HEK293T (cell line): Measurements from ENCODE around the gene PBX1.
"Not testable (repeated sequence)": the region's sequence is repeated elsewhere in the genome, so short reads cannot be mapped to it uniquely, and the experiment has no call there.

Experiments used
- CTCF ChIA-PET: fragments of 350-600 bp; formaldehyde crosslinking; extraction: SDS; loops from one replicate; lab custom pipeline; 2021; ENCODE audit warnings: antibody characterized with exemption, inconsistent platforms; lab: Yijun Ruan, JAX
- POLR2A ChIA-PET: fragments of 350-600 bp; formaldehyde crosslinking; extraction: SDS; loops from one replicate; lab custom pipeline; 2020; ENCODE audit warnings: antibody characterized with exemption, inconsistent platforms; lab: Yijun Ruan, JAX
- DNase-seq: peaks from one replicate; pipeline ENCODE4 v3.0.0; 2012; ENCODE audit warnings: mixed read lengths; ENCODE audit errors: extremely low spot score
- ARNT ChIP-seq: fragments of 450-650 bp; IDR thresholded peaks from 2 replicates; pipeline ENCODE4 v1.6.1; 2017; ENCODE audit warnings: mild to moderate bottlenecking
- BHLHE40 ChIP-seq: fragments of 450-650 bp; IDR thresholded peaks from 2 replicates; pipeline ENCODE4 v1.6.1; 2016; ENCODE audit warnings: mild to moderate bottlenecking, moderate library complexity, borderline replicate concordance
- CTBP1 ChIP-seq: fragments of 450-650 bp; IDR thresholded peaks from 2 replicates; pipeline ENCODE4 v1.6.1; 2016; ENCODE audit warnings: borderline replicate concordance
- ELF4 ChIP-seq: fragments of 450-650 bp; IDR thresholded peaks from 2 replicates; pipeline ENCODE4 v1.6.1; 2017; ENCODE audit warnings: antibody characterized with exemption
- FOXA1 ChIP-seq: fragments of 450-650 bp; IDR thresholded peaks from 2 replicates; pipeline ENCODE4 v1.6.1; 2016; ENCODE audit warnings: mild to moderate bottlenecking
- FOXK2 ChIP-seq: fragments of 450-650 bp; IDR thresholded peaks from 2 replicates; pipeline ENCODE4 v1.6.1; 2016; ENCODE audit warnings: mild to moderate bottlenecking
- FOXM1 ChIP-seq: fragments of 450-650 bp; IDR thresholded peaks from 2 replicates; pipeline ENCODE4 v1.6.1; 2017; ENCODE audit warnings: mild to moderate bottlenecking, borderline replicate concordance
- HDGF ChIP-seq: fragments of 450-650 bp; IDR thresholded peaks from 2 replicates; pipeline ENCODE4 v1.6.1; 2017; ENCODE audit warnings: antibody characterized with exemption, borderline replicate concordance
- L3MBTL2 ChIP-seq: fragments of 450-650 bp; conservative IDR thresholded peaks from 2 replicates; pipeline ENCODE4 v1.6.1; 2016; ENCODE audit warnings: mild to moderate bottlenecking
- LEF1 ChIP-seq: fragments of 450-650 bp; IDR thresholded peaks from 2 replicates; pipeline ENCODE4 v1.6.1; 2017; ENCODE audit warnings: mild to moderate bottlenecking, borderline replicate concordance
- NFRKB ChIP-seq: fragments of 450-650 bp; IDR thresholded peaks from 2 replicates; pipeline ENCODE4 v1.6.1; 2016; ENCODE audit warnings: mild to moderate bottlenecking, moderate library complexity
- PKNOX1 ChIP-seq: fragments of 450-650 bp; IDR thresholded peaks from 2 replicates; pipeline ENCODE4 v1.6.1; 2016
- SP1 ChIP-seq: fragments of 450-650 bp; IDR thresholded peaks from 2 replicates; pipeline ENCODE4 v1.6.1; 2017
- SUZ12 ChIP-seq: fragments of 450-650 bp; IDR thresholded peaks from 2 replicates; pipeline ENCODE4 v1.6.1; 2016; ENCODE audit warnings: mild to moderate bottlenecking
- TARDBP ChIP-seq: fragments of 450-650 bp; IDR thresholded peaks from 2 replicates; pipeline ENCODE4 v1.6.1; 2016
- ZNF384 ChIP-seq: fragments of 450-650 bp; IDR thresholded peaks from 2 replicates; pipeline ENCODE4 v1.6.1; 2016

The PBX1 gene

GRCh38 chr1:164601399-164602100 is 42.6 kb downstream of the PBX1 start:
- CTCF ChIA-PET: interaction anchor here (0.9 to 1.6 kb wide), 6 partner anchors 10 to 170 kb away, joined by 3 to 6 read pairs (median 4); partner anchors contain the start of gene PBX1
- TF ChIP-seq L3MBTL2 (no peak), HDGF (no peak), FOXA1 (no peak), ZNF384 (no peak), FOXK2 (no peak), LEF1 (no peak), PKNOX1 (no peak), SP1 (no peak), CTBP1 (no peak), NFRKB (no peak), FOXM1 (no peak), ARNT (no peak), ELF4 (no peak), BHLHE40 (no peak), SUZ12 (no peak)

GRCh38 chr1:164602101-164602422 is 43.1 kb downstream of the PBX1 start:
- ChIA-PET POLR2A (interaction anchor here (0.8 to 1.2 kb wide), 7 partner anchors 10 to 171 kb away, joined by 3 to 5 read pairs (median 3); partner anchors contain the start of gene PBX1), CTCF (interaction anchor here (0.9 to 1.6 kb wide), 6 partner anchors 10 to 170 kb away, joined by 3 to 6 read pairs (median 4); partner anchors contain the start of gene PBX1)
- TF ChIP-seq FOXA1 (no peak), LEF1 (no peak), SUZ12 (no peak), FOXK2 (no peak), L3MBTL2 (no peak), CTBP1 (no peak), NFRKB (no peak), SP1 (no peak), FOXM1 (no peak), HDGF (no peak), ELF4 (no peak), BHLHE40 (no peak), ARNT (no peak)

More at GRCh38 chr1:164601399-164602100, 42.6 kb downstream of the PBX1 start:
- DNase-seq: no peak
- POLR2A ChIA-PET: interaction anchor here (0.8 to 1.2 kb wide), 7 partner anchors 10 to 172 kb away, joined by 3 to 5 read pairs (median 3); partner anchors contain the start of gene PBX1

GRCh38 chr1:164602480-164603093 is 43.6 kb downstream of the PBX1 start:
- POLR2A ChIA-PET: interaction anchor here (0.8 to 1.2 kb wide), 5 partner anchors 9 to 171 kb away, joined by 3 to 5 read pairs (median 3); partner anchors contain the start of gene PBX1
- DNase-seq: peak; percentile 58
- TF ChIP-seq LEF1 (no peak), ARNT (peak; percentile 57; the same call in 1 of the 2 replicates), ZNF384 (peak; percentile 91)
- CTCF ChIA-PET: interaction anchor here (0.5 to 1.6 kb wide), 8 partner anchors 9 to 169 kb away, joined by 3 to 6 read pairs (median 4); partner anchors contain the start of gene PBX1

More at GRCh38 chr1:164602101-164602422, 43.1 kb downstream of the PBX1 start:
- DNase-seq: no peak

GRCh38 chr1:164603805-164604204 is 44.8 kb downstream of the PBX1 start:
- TF ChIP-seq ZNF384: peak; percentile 78
- DNase-seq, POLR2A ChIA-PET, CTCF ChIA-PET: not testable (repeated sequence)

- POLR2A ChIA-PET: no interaction called here
- CTCF ChIA-PET: no interaction called here
- TF ChIP-seq L3MBTL2 (no peak), FOXM1 (no peak), FOXA1 (no peak), ARNT (no peak), SP1 (no peak), ELF4 (no peak), BHLHE40 (no peak), CTBP1 (no peak), SUZ12 (no peak), HDGF (no peak), ZNF384 (no peak), LEF1 (no peak), PKNOX1 (no peak)
- no peak for DNase-seq
These were observed 45.6 kb downstream of the PBX1 start for GRCh38 chr1:164604541-164604940.

GRCh38 chr1:164605254-164606091 is 46.5 kb downstream of the PBX1 start:
- no peak for DNase-seq
- POLR2A ChIA-PET: interaction anchor here (1.0 kb wide), 1 partner anchor 14 kb away, joined by 4 read pairs; no protein-coding TSS in a partner anchor
- CTCF ChIA-PET: no interaction called here
- TF ChIP-seq L3MBTL2: no peak
- TF ChIP-seq ELF4: no peak
- TF ChIP-seq CTBP1: no peak
- no peak for TF ChIP-seq PKNOX1
- TF ChIP-seq FOXK2: no peak
- TF ChIP-seq ARNT: no peak
- TF ChIP-seq LEF1: no peak
- no peak for TF ChIP-seq NFRKB
- TF ChIP-seq FOXA1: no peak
- TF ChIP-seq HDGF: no peak
- TF ChIP-seq SUZ12: no peak
- TF ChIP-seq TARDBP: no peak
- no peak for TF ChIP-seq BHLHE40
- no peak for TF ChIP-seq SP1
- TF ChIP-seq FOXM1: no peak
- TF ChIP-seq ZNF384: no peak
